Measurements from ENCODE around the gene S100A13.

Gene S100A13

DNA sequence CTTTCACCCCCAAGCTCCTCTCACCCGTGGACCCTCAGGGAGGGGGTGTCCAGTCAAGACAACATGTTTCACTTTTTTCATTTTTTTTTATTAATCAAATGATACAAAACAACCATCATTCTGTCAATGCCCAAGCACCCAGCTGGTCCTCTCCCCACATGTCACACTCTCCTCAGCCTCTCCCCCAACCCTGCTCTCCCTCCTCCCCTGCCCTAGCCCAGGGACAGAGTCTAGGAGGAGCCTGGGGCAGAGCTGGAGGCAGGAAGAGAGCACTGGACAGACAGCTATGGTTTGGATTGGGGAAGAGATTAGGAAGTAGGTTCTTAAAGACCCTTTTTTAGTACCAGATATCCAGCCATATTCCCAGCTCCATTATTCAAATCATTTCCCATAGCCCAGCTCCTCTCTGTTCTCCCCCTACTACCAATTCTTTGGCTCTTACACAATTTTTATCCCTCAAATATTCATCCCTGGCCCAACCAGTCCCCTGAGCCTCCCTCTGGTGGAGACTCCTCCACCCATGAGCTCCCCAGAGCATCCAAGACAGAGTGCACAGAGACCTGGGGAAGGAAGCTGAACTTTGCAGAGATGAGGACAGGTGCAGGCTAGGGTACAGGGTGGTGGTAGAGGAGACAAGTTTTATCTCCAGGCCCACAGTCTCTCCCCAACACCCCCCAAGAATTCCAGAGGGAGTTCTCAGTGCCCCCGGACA lies 13.0 kb downstream of the S100A13 start:
- no peak for DNase-seq
- H3K27me3 ChIP-seq (ENCODE audit: insufficient read depth, low read length, poor library complexity) = no peaks in the 10 kb centered on the region
- H3K27ac ChIP-seq (ENCODE audit: low read length) = no peak overlapping the region
- no peaks in the 10 kb centered on the region; the same call in 1 of the 2 replicates for H4K20me1 ChIP-seq (ENCODE audit: insufficient read depth, low read length)
- H3K9me3 ChIP-seq (ENCODE audit: insufficient read depth, low read length, severe bottlenecking) = no peaks in the 10 kb centered on the region
- H3K9ac ChIP-seq (ENCODE audit: low read depth, low read length) = no peak overlapping the region
- no peak overlapping the region for H3K4me2 ChIP-seq (ENCODE audit: insufficient read depth, low read length)
- TF ChIP-seq, protein P1, sequence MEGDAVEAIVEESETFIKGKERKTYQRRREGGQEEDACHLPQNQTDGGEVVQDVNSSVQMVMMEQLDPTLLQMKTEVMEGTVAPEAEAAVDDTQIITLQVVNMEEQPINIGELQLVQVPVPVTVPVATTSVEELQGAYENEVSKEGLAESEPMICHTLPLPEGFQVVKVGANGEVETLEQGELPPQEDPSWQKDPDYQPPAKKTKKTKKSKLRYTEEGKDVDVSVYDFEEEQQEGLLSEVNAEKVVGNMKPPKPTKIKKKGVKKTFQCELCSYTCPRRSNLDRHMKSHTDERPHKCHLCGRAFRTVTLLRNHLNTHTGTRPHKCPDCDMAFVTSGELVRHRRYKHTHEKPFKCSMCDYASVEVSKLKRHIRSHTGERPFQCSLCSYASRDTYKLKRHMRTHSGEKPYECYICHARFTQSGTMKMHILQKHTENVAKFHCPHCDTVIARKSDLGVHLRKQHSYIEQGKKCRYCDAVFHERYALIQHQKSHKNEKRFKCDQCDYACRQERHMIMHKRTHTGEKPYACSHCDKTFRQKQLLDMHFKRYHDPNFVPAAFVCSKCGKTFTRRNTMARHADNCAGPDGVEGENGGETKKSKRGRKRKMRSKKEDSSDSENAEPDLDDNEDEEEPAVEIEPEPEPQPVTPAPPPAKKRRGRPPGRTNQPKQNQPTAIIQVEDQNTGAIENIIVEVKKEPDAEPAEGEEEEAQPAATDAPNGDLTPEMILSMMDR (IDR thresholded peaks at IDR 0.05; ENCODE audit: borderline replicate concordance, extremely low read depth, low read length, poor library complexity, severe bottlenecking) = no peak
- H3K36me3 ChIP-seq (ENCODE audit: insufficient read depth, low read length) = no peaks in the 10 kb centered on the region
- no peak overlapping the region for H3K4me3 ChIP-seq (ENCODE audit: low read depth in 1 of 2, low read length in 2 of 2)
- ATAC-seq (ENCODE audit: insufficient read depth, low read depth) = no peak
- no peaks in the 10 kb centered on the region for H3K79me2 ChIP-seq (ENCODE audit: insufficient read depth, low read length)
- H3K4me1 ChIP-seq (ENCODE audit: insufficient read depth, low read length) = no peaks in the 10 kb centered on the region
- no peak overlapping the region for H2AFZ ChIP-seq (ENCODE audit: low read depth, low read length)

- Histone ChIP-seq H2AFZ (ENCODE audit: low read depth, low read length) (no peak overlapping the region), H3K4me2 (ENCODE audit: insufficient read depth, low read length) (no peak overlapping the region), H3K36me3 (ENCODE audit: insufficient read depth, low read length) (no peaks in the 10 kb centered on the region), H3K27ac (ENCODE audit: low read length) (no peak overlapping the region), H3K79me2 (ENCODE audit: insufficient read depth, low read length) (no peaks in the 10 kb centered on the region), H3K27me3 (ENCODE audit: insufficient read depth, low read length, poor library complexity) (no peaks in the 10 kb centered on the region), H3K9me3 (ENCODE audit: insufficient read depth, low read length, severe bottlenecking) (no peaks in the 10 kb centered on the region), H3K4me3 (ENCODE audit: low read depth in 1 of 2, low read length in 2 of 2) (no peak overlapping the region), H3K9ac (ENCODE audit: low read depth, low read length) (no peak overlapping the region), H4K20me1 (ENCODE audit: insufficient read depth, low read length) (no peaks in the 10 kb centered on the region; the same call in 1 of the 2 replicates), H3K4me1 (ENCODE audit: insufficient read depth, low read length) (no peaks in the 10 kb centered on the region)
- ATAC-seq (ENCODE audit: insufficient read depth, low read depth) (no peak), DNase-seq (no peak)
- TF ChIP-seq, protein P1 (IDR thresholded peaks at IDR 0.05; ENCODE audit: borderline replicate concordance, extremely low read depth, low read length, poor library complexity, severe bottlenecking) = no peak
- TF ChIP-seq EZH2 (IDR thresholded peaks at IDR 0.05; ENCODE audit: borderline replicate concordance, low read depth, low read length, severe bottlenecking) = no peak
Observed at GRCh38 chr1:153613406-153613805, 13.9 kb downstream of the S100A13 start.

DNA sequence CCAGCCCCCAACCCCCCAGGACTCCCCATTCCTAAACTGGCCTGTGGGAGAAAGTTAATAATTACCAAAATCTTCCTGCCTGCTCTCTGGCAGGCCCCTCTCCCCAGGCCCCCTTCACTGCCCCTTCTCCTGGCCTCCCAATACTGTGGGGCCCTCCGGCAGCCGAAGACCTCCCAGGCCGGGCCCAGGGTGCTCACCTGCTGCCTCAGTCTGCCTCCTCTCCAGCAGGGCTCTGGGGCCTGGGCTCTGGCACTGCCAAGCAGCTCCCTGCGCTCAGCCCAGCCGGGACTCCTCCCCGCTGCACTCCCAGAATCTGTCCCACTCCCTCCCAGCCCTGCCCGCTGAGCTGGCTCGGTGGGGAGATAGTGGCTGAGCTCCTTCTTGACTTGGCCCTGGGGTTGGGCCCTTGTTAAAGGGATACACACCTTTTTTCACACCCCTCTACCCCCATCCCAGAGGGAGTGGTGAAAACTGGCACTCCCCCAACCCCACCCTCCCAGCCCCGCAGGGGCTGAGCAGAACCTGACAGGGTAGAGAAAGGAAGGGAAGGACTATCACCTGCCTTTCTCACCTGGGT lies 14.5 kb downstream of the S100A13 start, which contains the start of gene S100A16:
Gene S100A16 (minus strand): TSS at position 383 of the 577 bp plus-strand sequence. CDS start 4,986 bp downstream, outside the sequence.
- H2AFZ ChIP-seq (ENCODE audit: low read depth, low read length) = no peak within 1 kb of the TSS
- no peaks in the 10 kb centered on the region; the same call in 1 of the 2 replicates for H4K20me1 ChIP-seq (ENCODE audit: insufficient read depth, low read length)
- no peaks in the 10 kb centered on the region for H3K36me3 ChIP-seq (ENCODE audit: insufficient read depth, low read length)
- no peaks in the 10 kb centered on the region for H3K4me1 ChIP-seq (ENCODE audit: insufficient read depth, low read length)
- H3K27ac ChIP-seq (ENCODE audit: low read length) = no peak within 1 kb of the TSS
- DNase-seq (no peak), ATAC-seq (ENCODE audit: insufficient read depth, low read depth) (no peak; the same call in 2 of the 3 replicates)
- no peaks in the 10 kb centered on the region for H3K27me3 ChIP-seq (ENCODE audit: insufficient read depth, low read length, poor library complexity)
- H3K4me2 ChIP-seq (ENCODE audit: insufficient read depth, low read length) = no peak within 1 kb of the TSS
- no peaks in the 10 kb centered on the region for H3K9me3 ChIP-seq (ENCODE audit: insufficient read depth, low read length, severe bottlenecking)
- H3K9ac ChIP-seq (ENCODE audit: low read depth, low read length) = no peak within 1 kb of the TSS
- TF ChIP-seq, protein P1 (IDR thresholded peaks at IDR 0.05; ENCODE audit: borderline replicate concordance, extremely low read depth, low read length, poor library complexity, severe bottlenecking) = no peak
- no peak for TF ChIP-seq EZH2 (IDR thresholded peaks at IDR 0.05; ENCODE audit: borderline replicate concordance, low read depth, low read length, severe bottlenecking)
- no peak within 1 kb of the TSS for H3K4me3 ChIP-seq (ENCODE audit: low read depth in 1 of 2, low read length in 2 of 2)
- no peaks in the 10 kb centered on the region for H3K79me2 ChIP-seq (ENCODE audit: insufficient read depth, low read length)
